Stimulated activated CD4-positive, alpha-beta T cell treated with anti-CD3 and anti-CD28 coated beads, Interleukin-12 subunit alpha, Interleukin-12 subunit beta, amount 100 ng/mL, for 48 hours (primary cell): Measurements from ENCODE around the gene RNF144A.
A peak's percentile ranks its signal among the peaks of the same experiment; 100 is the strongest.

Experiments
- DNase-seq, 3 donors: peaks; one replicate each; pipeline ENCODE4 v3.0.0-alpha.2; 2020; ENCODE audit warnings: low read depth in 2 of 3, low spot score in 1 of 3

The RNF144A gene

GRCh38 chr2:7075834-7076233 is 158.6 kb downstream of the RNF144A start:
- no peak for DNase-seq

DNA sequence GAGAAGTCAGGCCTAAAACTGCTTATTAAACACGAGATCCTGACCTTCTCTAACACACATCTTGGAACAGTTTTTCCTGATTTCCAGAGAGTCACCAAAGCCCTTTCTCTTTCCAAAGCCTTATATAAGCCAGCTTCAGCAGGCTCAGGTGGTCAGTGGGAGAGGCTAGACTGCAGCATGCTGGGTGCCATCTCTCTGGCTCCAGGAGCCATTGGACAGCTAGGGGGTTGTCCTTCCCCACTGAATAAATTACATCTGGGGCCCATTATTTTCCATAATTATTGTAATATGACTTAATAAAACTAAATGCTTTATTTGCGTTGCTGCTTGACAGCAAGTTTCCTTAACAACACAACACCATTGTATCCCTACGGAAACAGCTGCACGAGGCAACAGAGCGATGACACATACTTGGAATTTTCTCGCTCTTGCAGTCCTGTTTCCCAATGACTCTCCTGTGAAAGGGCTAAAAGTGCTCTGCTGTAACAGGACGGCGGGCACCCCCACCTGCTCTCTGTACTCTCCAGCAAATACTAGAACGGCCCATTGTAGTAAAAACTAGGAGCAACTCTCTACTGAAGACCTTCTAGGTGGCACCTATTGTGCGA is 160.6 kb downstream of the RNF144A start:
- DNase-seq, result no peak

DNA sequence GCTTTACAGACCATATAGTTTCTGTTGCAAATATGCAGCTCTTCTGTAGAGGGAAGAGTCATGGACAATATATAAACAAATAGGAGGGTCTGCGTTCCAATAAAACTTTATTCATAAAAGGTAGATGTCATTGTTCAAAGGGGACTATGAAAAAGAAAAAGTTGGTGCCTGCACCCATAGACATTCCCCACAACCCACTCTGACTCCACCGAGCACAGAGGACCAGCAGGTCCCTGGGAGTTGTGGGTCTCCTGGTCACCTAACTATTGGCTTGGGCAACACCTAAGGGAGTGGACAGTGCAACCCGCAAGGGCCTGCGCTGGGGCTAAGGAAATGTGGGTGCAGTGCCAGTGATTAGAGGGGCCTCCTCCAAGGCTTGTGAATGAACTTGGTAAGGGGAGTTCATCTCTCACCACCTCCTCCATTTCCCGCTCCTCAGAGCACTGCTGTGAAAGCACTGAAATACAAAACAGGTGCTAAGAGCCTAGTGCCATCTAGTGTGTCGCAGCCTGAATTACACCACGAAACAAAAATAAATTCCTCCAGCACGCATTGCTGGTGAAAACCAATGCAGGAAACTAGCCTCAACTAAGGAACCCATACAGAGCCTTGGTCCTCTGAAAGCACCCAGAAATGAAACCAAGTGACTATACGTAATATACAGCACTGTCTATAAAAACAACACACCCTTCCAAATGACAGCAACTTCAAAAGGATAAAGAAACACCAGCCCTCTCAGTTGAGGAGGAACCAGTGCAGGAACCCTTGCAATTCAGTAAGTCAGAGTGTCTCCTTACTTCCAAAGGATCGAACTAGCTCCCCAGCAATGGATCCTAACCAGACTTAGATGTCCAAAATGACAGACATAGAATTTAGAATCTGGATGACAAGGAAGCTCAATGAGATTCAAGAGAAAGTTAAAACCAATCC is 166.6 kb downstream of the RNF144A start:
- DNase-seq, result peak in 1 of 3 donors; percentile 8

- no peak for DNase-seq
These were observed 167.4 kb downstream of the RNF144A start for GRCh38 chr2:7084601-7085000.

- no peak for DNase-seq
These were observed 172.1 kb downstream of the RNF144A start for GRCh38 chr2:7089284-7089683.

DNA sequence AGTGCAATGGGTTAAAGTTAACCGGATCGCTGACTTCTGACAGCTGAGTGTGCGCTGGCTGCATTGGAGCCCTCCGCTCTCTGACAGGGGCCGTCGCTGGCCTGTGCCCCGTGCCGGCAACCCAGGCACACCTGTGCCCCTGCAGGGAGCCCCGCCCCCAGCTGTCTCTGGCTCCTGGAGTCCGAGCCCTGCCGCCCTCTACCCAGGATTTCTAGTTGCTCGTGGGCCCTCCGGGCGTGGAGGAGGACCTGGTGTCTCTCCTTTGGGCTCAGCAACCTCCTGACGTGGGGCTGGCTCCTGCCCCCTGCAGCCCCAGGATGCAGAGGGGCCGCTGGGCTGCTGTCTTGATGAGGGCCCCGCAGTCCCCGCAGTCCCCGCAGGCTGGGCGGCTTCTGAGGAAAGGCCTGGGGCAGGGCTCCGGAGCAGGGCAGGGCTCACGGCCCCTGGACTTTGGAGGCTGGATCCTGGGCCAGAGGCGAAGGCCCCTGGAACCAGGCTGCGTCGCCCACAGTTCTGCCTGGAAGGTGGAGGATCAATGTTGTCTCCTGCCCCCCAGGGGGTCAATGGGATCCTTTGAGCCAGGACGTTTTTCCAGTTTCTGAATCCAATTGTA is 172.8 kb downstream of the RNF144A start:
- no peak for DNase-seq

GRCh38 chr2:7093376-7093775 is 176.2 kb downstream of the RNF144A start:
- DNase-seq, result no peak
